ENCODE measurements around the gene VDAC1.

VDAC1 gene

DNA sequence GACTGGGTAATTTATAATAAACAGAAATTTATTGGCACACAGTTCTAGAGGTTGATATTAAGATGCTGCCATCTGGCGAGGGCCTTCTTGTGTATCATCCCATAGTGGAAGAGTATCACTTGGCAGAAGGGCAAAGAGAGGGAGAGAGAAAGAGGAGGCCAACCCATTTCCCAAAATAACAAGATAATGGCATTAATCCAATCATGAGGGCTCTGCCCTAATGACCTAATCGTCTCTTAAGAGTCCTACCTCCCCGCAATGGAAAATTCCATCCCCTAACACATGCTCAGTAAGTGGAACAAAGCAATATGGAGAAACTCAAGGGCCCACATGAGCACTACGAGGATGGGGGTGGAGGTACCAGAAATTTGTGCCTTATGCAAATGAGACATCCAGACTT is 17.6 kb upstream of the VDAC1 start:
- no peak for DNase-seq

DNA sequence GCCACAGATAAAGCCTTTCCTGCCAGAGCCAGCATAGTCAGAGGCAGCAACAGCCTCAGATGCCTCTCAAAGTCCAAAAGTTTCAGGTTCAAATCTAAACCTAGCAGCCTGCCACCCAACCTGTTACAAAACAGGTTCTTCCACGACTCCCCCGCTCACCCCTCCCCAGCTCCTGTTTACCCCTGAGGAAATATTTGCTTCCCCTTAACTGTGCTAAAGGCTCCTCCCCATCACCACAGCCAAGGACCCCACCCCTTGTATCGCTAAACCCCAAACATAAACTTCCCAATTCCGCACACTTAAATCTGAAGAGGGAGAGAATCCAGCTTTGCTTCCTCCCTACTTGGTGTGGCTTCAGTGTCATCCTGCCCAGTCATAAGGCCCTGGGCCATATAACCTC is 15.4 kb upstream of the VDAC1 start:
- no peak for DNase-seq

DNA sequence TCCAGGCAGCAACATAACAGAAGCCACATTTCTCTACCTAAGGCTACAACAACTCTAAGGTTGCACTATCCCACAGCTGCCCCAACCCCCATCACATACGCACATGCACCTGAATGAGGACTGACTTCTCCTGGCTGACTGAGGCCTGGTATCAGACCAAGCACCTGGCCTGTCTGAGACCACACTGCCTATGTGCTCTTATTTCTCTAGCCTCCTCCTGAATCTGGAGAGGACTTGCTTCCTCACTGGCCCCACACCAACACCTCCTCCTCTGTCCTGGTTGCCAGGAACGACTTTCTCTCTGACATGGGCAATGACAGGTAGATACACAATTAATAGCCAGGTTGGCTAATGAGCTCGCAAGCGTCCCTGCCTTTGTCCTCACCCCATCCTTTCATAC is 14.9 kb upstream of the VDAC1 start:
- DNase-seq = no peak

DNA sequence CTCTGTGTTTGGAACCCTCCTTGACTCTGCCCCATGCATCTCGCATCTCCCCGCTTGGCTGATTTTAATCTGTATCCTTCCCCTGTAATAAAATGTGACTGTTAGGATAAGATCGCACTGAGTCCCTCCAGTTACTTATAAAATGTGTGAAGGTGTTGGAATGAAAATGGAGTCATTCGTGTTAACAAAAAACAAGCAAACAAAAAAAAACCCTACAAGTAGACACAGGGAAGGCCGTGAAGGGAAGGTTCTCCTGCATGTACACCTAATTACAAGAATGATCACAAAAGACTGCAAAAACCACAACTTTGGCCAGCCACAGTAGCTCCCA is 14.2 kb upstream of the VDAC1 start:
- no peak for DNase-seq

DNA sequence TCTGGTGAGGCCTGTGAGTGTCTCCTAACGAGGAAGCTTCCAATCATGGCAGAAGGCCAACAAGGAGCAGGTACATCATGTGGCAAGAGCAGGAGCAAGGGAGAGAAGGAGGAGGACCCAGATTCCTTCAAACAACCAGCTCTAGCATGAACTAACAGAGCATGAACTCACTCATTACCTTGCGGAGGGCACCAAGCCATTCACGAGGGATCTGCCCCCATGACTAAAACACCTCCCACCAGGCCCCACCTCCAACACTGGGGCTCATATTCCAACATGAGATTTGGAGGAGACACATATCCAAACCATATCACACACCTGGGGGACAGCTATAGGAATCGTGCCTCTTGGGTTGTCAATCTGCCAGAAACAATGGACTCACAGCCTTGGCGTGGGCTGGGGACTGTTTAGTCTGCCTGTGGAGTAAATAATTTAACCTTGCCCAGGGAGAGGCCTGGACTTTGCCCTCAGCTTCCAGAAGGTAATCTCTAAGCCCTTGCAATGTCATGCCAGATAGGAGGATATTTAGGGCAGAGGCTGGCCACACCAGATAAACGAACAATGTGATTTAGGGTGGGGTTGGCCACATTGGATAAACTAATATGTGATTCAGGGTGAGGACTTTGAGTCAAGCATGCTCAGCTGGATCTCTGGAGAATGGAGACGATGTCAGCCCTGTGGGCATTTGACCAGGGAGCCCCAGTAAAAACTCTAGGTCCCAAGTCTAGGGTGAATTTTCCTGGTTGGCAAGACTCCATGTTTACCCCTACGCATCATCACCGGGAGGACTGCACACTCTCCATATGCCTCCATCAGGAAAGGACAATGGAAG is 13.6 kb upstream of the VDAC1 start:
- no peak for DNase-seq

DNA sequence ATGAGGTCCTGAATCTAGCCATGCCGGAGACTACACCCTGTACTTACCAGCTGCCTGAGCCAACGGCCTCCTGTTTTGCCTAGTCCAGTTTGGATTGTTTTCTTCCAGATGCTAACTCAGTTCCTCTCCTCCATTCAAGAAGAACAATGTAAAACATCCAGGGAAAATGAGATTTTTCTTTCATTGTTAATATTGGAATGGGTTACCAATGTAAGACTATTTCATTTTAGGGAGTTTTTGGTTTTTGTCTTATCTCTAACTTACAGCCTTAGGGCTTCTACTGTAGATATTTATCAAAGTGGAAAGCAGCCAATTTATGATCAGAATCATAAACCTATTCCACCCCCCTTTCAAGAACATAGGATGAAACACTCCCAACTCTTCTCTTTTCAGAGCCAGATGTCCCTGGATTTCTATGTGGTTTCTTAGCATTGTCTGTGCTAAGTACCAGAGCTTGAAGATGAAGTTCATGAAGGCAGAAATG is 3.5 kb upstream of the VDAC1 start:
- no peak for DNase-seq

DNA sequence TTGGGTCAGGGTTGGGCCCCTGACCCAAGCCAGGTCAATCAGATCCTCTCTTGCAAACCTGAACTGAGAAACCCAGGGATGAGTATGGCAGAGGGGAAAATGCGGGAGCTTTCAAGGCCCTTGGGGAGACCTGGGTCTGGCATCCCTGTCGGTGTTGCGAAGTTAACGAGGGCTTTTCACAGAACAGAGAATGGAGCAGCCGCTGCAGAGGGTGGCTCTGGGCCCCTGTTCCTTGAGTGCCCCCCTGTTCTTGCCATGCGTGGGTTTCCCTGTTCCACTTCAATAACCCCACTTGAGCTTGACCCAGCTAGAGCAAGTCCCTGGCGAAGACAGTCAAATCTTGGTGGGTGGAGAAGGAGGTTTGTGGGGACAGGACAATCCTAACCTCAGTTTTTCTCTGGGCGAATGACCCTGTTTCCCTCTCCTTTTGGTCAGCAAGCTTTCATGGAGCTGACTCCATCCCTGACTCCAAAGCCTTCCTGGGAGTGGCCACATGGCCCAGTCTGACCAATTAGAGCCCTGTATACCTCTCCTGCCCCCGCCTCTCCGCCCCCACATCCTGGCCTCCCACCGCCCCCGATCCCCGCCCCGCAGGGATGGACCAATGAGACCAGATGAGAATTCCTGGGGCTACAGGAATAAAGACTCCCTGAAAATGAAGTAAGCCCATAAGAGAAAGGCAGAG is 2.9 kb upstream of the VDAC1 start:
- DNase-seq = no peak

DNA sequence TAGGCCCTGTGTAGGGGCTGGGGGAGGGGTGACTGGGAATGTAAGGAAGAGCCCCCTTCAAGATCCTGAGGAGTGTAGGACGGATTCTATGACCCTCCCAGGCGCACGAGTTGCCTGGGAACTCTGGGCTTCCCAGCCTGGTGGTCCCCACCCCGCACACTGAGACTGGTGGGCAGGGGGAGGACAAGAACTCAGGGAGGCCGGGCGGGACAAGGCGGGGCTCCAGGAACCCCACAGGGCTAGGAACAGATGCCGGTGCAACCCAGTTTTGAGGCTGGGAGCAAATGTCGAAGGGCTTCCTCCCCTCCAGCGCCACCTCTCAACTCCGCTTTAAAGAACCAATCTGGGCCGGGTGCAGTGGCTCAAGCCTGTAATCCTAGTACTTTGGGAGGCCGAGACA is 1.3 kb upstream of the VDAC1 start:
- DNase-seq = no peak

DNA sequence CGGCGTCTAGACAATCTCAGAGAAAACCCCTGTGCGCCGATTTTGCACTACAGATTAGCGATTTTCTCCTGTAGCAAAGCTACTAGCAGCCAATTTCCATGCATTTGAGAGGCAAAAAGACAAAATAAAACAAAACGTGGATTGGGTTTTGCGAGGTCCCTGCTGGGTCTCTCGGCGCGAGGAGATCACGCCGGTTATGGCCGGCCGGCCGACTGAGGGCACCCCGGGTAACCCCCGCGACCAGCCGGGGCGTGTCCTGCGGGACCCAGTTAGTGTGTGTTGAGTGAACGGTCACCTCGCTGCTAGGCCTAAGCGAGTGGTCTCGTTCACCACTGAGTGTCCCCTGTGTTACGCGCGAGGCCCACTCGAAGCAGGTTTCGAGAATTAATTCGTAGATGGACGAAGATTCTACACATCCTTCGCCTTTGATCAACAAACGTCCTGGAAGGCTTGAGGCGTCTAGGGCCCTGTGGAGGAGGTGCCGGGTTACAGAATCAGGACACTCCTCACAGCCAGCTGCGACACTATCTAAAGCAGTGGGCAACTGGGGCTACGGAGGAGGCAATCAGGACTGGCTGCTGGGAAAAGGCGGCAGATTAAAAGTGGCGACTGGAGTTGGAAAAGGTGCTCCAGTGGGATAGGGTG is 764 bp upstream of the VDAC1 start:
- no peak for DNase-seq

DNA sequence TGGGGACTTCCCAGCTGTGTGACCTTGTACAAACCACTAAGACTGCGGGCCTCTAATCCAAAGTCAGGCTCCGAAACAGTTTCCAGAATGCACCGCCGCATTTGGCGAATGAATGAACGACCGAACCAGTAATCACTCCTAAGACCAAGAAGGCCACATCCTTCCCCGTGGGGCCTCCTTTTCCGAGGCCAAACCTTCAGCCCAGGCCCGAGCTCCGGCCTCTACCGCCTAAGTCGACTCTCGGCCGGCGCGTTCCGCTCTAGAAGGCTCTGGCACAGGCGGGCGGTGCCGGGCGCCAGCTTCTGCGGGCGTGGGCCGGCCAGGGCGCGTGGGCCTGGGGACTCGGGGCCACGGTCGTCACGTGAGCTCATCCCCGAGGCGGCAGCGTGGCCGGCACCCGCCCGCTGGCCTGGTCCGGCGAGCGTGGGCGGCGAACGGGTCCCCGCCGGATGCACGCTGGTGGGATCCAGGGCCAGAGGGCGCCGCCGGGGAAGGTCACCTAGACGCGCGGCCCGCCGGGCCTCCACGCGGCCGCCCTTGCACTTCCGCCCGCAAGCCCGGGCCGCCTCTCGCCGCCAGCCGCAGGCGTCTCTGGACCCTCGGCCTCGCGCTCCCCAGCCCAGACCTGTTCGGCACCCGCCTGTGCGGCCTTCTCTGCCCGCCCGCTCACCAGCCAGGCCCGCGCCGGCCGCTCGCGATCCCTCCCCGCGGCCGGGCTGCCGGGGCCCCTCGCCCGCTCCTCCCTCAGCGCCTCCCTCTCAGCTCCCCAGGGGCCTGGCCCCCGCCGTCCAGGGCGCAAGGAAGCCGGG is 754 bp downstream of the VDAC1 start:
- peak in 1 of 6 experiments; percentile 45 for DNase-seq

DNA sequence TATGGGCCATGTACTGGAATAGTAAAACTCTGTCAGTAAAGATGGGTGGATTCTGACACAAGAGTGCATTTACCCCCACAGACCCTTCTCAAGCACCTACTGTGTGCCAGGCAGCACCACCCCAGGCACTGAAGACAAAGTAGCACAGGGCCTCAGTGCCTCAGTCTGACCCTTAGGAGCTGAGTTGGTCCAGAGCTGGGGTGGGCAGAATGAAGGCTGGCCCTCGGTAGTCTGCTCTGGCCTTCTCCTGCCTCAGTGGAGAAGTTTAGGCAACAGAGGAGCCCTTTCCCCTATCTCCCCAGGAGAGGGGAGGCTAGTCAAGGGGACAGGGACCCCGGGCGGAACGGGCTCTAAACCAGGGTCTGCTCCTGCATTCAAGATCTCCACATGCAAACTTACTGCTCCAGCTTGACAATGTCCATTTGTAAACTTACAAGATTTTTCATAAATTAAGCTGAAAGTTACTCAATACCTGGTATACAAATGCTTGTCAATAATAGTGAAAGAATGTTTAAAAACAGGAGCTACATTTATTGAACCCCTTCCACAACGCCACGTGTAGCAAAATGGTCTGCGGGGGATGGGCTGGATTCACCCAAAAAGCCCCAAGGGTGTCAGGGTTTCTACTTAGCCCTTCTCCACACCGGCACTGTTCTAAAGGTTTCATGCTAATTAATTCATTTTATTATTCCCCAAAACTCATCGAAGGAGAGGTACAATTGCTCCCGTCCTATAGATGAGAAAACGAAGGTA is 1.5 kb downstream of the VDAC1 start:
- peak in 1 of 6 experiments; percentile 26 for DNase-seq

DNA sequence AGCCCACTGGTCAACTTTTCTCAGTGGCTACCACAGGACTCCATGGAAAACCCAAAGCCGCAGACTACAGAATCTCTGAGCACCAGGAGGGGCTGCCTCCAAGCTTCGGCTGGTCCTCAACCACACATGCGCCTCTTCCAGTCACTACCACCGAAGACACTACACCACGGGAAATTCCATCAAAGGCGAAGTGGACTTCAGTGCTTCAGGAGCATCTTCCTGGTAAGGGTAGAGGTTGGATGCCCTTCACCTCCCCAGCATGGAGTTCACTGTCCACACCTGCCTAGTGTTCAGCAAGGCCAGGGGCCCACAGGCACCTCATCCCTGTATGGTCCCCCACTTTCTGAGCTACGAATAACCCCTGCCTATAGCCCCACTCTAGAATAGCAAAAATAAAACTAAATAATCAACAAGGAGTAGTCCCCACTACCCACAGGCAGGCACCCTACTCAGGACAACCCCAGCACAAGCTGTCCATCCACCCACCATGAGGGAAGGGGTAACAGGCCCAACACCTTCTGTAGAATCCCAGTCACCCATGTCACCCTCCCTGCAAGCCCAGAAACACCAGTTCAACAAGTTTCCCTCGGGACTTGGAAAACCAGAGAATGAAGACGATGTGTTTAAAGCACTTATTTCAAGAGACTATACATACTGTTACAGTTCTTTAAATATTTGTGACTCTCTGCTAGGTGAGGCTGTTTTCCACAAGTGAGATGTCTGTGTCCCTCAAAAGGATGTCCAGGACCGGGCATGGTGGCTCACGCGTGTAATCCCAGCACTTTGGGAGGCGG is 2.6 kb downstream of the VDAC1 start:
- DNase-seq = no peak

DNA sequence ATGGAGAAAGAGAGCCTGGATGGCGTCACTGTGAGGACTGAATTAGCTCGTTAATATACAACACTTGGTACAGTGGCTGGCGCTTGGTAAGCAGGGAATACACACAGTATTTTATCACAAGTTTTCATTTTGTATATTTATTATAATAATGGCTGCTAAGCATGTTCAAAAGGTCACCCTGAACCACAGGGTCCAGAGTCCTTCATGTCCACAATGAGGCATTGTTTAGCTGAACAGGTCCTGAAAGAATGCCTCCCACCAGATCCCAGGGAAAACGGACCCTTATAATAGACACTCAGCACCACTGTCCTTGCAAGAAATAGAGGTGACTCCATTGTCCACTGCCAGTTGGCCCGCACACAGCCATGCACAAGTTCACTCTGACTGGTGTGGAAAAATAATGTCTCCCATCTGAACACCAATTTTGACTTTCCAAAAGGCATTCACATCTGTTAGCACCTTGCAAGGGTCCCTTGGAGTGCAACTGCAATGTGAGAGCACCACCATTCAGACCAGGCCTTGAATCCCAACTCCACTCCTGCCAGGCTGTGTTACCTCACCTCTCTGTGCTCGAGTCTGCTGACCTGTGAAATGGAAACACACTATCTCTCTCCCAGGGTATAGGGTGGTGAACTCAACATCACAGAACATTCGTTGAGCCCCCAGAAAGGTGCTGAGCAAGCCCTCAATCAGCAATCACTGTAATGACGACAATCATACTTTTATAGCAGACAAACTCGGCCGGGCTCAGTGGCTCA is 3.9 kb downstream of the VDAC1 start:
- no peak for DNase-seq

DNA sequence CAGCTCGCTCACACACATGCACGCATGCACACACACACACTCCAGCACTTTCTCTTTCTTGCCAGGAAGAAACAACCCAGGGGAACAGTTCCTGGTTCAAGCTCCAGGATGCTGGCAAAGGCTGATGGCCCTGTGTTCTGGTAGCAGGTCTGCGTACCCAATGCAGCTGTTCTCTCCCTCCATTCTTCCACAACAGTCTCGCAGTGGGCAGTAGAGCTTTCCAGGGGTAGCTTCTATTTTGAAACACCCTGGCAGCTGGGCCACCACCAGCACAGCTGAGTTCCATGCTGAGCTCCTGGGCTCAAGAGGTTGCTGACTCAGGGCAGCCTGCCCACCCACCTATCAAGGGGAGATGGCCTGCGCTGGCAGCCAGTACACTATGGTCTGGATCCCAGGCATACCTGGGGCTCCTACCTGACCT is 4.7 kb downstream of the VDAC1 start:
- no peak for DNase-seq

DNA sequence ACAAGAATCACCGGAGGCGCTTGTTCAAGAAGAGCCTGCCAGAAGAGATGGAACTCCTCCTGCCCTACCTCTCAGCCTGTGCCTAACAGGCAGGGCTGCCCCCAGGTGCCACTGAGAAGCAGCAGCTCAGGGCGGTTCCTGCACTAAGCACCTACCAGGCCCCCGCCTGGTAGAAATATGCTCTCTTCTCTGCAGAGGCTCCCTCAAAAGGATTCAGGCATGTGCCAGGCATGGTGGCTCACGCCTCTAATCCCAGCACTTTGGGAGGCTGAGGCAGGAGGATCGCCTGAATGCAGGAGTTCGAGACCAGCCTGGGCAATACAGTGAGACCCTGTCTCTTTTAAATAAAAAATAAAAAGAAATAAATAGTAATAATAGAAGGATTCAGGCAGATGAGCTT is 6.0 kb downstream of the VDAC1 start:
- DNase-seq = no peak

DNA sequence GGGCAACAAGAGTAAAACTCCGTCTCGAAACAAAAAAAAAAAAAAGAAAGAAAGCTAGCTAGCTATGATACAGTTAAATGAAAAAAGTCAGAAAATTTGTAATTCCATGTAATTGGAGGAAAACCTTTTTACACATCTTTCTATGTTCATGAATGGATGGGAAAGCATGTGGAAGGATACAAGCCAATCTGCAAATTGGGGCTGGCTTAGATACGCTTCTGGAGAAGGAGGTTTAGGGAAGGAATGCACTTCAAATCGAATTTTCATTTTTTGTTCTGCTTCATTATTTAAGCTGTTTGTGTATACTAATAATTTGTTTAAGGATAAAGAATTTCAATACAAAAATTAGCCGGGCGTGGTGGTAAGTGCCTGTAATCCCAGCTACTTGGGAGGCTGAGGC is 6.7 kb downstream of the VDAC1 start:
- DNase-seq = no peak

DNA sequence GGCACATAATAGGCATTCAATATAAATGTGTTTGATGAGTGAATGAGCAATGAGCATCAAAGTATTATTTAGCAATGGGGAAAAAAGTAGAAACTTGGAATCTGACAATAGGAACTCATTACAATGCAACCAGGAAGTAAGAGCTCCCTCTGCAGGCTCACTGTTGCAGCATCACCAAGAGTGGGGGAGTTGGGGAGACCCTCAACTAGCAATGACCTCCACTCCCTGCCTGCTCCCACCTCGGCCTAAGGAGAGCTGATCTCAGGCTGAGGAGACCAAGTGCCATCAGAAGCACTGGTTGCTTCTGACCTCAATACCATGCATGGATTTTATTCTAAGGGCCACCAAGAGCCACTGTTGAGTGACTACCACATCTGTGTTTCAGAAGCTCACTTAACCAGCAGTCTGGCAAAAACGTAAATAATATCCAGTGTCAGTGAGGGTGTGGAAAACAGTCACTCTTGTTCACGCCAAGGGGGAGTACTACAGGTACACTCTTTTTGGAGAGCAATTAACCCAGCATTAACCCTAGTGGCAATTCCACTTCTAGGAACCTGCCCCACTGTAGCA is 8.0 kb downstream of the VDAC1 start:
- no peak for DNase-seq

DNA sequence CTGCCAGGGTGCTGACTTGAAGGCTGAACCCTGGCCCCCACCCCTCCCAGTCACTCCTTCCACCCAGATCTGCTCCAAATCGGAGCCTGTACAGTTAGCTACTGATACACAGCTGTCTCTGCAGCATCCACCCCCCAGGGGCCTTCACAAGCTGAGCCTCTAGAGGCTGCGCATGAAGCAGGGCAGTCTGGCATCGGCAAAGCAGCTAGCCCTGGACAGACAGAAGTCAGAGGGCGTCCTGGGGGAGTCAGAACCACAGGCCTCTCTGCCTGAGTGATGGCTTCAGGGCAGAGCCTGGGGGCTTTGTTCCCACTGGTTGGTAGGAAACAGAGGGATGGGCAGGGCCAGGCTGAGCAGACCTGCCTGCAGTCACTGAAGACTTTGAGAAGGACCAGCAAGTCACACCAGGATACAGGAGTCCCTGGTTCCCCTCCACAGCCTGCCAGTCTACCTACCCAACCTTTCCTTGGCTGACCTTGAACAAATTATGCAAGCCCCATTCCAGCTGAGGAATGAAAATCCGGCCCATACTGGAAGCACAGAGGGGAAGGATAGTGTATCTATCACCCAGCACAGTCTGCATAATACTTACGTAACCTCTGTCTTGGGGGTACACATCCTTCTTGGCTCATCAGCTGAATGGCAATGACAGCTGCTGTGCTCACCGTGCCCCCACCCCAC is 8.8 kb downstream of the VDAC1 start:
- no peak for DNase-seq

DNA sequence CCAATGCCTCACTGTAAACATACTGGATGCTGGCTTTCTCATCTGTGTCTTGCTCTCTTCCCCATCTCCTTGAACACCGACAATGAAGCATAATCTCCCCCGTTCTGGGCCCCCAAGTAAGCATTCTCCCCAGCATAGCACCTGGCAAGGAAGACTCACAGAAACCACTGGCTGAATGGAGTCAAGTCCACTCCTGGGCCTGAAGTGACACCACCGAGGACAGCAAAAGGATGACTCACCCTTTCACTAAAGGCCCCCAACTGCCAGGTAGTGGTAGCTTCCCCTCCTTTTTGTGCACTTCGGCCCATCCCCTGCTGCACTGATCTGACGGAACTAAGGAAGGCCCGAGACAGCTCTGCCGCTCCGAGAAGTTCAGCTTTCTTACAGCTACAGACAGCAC is 9.4 kb downstream of the VDAC1 start:
- DNase-seq = no peak

DNA sequence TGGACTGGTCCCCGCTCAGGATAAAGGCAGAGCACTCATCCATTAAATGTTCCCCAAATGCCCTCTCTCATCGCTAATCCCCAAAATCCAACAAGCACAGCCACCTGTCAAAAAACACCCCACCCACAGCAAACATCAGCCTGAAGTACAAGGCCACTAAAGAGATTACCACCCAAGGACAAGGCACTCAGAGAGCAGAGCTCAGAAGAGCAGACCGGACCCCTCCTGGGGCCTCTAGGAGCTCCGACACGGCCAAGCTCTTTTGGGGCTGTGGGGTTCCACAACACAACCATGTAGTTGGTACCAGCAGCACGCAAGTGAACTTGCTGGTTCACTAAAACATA is 9.8 kb downstream of the VDAC1 start:
- no peak for DNase-seq

All from stimulated activated naive CD4-positive, alpha-beta T cell (primary cell).